Stimulated activated CD4-positive, alpha-beta T cell treated with anti-CD3 and anti-CD28 coated beads, Interleukin-1b, Interleukin-23, amount 100 ng/mL, for 24 hours (primary cell): ENCODE data around the gene SGSM2.
"Not testable (repeated sequence)": the region's sequence is repeated elsewhere in the genome, so short reads cannot be mapped to it uniquely, and the experiment has no call there.

Source experiments
- DNase-seq, 4 experiments: peaks; one replicate each; pipeline ENCODE4 v3.0.0-alpha.2; 2020; ENCODE audit warnings: low read depth in 4 of 4, low spot score in 1 of 4

SGSM2 gene

DNA sequence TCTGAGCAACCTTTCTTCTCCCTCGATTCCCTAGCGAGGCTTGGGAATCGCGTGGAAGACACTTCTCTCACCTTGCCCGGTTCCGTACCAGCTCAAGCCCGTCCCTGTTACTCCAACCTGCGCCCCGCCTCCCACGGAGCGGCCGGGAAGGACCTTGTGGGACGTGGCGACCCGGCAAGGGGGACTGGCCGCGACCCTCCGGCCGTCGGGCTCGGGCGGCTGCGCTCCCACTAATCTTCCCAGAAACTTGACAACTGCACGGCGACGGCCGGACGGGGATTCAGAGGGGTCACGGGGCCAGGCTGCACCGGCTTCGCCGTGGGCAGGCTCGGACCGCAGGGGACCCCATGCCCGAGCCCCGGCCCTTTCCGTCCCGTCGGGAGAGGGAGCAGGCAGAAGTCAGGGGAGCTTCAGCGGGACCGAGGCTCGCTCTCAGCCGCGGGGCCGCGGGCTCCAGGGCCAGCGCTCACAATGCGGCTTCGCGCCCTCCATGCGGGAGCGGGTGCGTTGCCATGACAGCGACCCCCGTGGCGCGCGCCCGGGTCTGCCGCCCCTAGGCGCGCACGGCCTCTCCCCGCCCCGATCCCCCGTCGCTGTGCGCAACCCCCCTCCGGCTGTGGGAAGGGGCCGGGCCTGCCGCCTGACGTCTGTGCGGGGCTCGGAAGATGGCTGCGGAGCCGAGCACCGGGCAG lies at the start of gene SGSM2:
SGSM2 (plus strand) TSS at position 650 of the 692 bp plus-strand sequence. CDS start 188 bp downstream, outside the sequence.
- peak; percentile 34 to 54 (median 47) for DNase-seq

GRCh38 chr17:2289878-2290478 lies 47.3 kb upstream of the SGSM2 start:
- DNase-seq = no peak

- DNase-seq = no peak
Measured at GRCh38 chr17:2292100-2292499, 45.2 kb upstream of the SGSM2 start.

GRCh38 chr17:2295575-2295974 lies 41.7 kb upstream of the SGSM2 start:
- no peak for DNase-seq

- DNase-seq = no peak
Measured at GRCh38 chr17:2297023-2297422, 40.3 kb upstream of the SGSM2 start.

DNA sequence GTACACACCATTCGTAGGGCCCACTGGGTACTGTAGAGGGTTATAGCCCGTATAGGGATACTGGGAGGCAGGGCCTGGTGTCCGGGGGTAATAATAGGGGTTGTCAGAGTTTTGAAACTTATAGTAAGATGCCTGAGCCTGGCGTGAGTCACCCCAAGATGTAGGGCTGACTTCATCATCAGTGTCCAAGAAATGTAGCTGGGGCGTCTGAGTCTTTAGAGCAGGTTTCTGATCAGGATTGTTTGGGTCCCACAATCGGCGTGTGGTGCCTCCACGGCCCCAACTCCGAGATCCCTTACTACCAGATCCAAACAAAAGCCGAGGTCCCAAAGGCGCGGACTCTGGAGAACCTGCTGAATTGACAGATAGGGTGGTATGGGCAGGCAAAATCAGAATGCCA lies 38.2 kb upstream of the SGSM2 start:
- DNase-seq = no peak

GRCh38 chr17:2299756-2300155 lies 37.5 kb upstream of the SGSM2 start:
- no peak for DNase-seq

GRCh38 chr17:2302778-2303203 lies 34.5 kb upstream of the SGSM2 start:
- DNase-seq = no peak

- peak; percentile 82 to 93 (median 92) for DNase-seq
Measured at GRCh38 chr17:2303204-2304188, 33.8 kb upstream of the SGSM2 start, which contains the start of the genes SMG6 and SRR. TSS of gene SMG6 (minus strand) at chr17:2303785. CDS start at chr17:2303720, 65 bp downstream. TSS of gene SRR (plus strand) at chr17:2303950. CDS start at chr17:2315561, 11,611 bp downstream.

GRCh38 chr17:2304931-2305330 lies 32.4 kb upstream of the SGSM2 start:
- DNase-seq = no peak

GRCh38 chr17:2309338-2310154 lies 27.8 kb upstream of the SGSM2 start:
- DNase-seq = no peak

GRCh38 chr17:2312736-2313135 lies 24.6 kb upstream of the SGSM2 start:
- no peak for DNase-seq

- not testable (repeated sequence) for DNase-seq
Measured at GRCh38 chr17:2316916-2317205, 20.4 kb upstream of the SGSM2 start.

DNA sequence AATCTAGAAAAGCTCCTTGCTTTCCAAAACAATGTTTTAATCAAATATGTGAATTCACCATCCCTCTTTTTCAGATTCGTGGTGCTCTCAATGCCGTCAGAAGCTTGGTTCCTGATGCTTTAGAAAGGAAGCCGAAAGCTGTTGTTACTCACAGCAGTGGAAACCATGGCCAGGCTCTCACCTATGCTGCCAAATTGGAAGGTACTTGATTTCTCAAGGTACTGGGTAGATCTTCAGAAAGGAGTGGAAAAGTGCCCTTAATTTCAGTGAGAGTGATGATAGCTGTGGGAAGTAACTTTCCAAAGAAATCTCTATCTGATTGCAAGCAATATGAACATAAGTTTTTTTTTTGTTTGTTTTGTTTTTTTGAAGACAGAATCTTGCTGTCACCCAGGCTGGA lies 19.5 kb upstream of the SGSM2 start:
- no peak for DNase-seq

GRCh38 chr17:2319051-2319450 lies 18.2 kb upstream of the SGSM2 start:
- DNase-seq = no peak

- DNase-seq = no peak
Measured at GRCh38 chr17:2321399-2321798, 15.9 kb upstream of the SGSM2 start.

DNA sequence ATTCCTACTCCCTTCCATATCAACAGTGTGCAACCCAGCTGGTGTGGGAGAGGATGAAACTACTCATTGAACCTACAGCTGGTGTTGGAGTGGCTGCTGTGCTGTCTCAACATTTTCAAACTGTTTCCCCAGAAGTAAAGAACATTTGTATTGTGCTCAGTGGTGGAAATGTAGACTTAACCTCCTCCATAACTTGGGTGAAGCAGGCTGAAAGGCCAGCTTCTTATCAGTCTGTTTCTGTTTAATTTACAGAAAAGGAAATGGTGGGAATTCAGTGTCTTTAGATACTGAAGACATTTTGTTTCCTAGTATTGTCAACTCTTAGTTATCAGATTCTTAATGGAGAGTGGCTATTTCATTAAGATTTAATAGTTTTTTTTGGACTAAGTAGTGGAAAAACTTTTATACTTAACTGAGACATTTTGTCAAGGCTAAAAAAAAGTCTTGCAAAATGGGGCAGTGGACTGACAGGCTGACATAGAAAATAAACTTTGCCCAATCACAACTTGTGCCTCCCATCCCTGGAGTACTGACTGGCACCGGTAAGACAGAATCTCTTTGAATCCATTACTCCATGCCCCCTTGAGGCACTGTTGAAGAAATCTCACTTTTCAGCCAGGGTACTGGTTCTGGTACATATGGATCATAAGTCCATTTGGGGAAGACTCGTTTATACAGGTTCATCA lies 13.5 kb upstream of the SGSM2 start:
- no peak for DNase-seq

DNA sequence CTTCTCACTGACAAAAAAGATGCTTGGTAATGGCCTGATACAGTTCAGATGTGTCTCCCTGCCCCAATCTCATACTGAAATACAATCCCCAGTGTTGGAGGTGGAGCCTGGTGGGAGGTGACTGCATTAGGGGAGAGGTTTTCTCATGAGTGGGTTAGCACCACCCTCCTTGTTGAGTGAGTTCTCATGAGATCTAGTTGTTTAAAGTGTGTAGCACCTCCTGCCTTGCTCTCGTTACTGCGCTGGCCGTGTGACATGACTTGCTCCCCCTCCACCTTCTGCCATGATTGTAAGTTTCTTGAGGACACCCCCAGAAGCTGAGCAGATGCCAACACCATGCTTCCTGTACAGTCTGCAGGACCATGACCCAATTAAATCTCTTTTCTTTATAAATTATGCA lies 6.0 kb upstream of the SGSM2 start:
- no peak for DNase-seq

DNA sequence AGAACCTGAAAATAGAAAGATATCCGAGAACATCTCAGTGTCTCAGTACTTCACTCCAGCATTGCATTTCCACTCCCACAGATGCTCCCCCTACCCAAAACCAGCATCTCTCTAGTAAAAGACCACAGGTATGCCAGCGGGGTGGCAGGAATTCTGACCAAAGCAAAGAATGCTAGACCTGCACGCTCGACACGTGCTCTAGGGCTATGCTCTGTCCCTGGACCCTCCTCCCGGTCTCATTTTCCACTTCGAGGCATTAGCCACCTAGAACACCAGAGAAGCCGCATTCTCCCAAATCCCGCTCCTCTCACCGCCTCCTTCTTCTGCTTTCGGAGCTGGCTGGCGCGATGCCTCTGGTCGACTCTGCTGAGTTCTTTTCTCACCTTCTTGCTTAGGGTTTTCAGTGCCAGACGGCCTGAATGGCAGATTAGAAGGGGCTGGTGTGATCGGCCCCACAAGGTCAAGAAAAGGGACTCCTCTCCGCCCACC lies 1.5 kb upstream of the SGSM2 start:
- peak in 1 of 4 experiments; percentile 2 for DNase-seq

- DNase-seq = peak; percentile 66 to 90 (median 82)
Measured at GRCh38 chr17:2336215-2336851, 968 bp upstream of the SGSM2 start, which contains the start of gene TSR1. TSS of gene TSR1 (minus strand) at chr17:2336457. CDS start at chr17:2336427, 30 bp downstream.
